Measurements from ENCODE around the gene EXT2.

Gene EXT2

DNA sequence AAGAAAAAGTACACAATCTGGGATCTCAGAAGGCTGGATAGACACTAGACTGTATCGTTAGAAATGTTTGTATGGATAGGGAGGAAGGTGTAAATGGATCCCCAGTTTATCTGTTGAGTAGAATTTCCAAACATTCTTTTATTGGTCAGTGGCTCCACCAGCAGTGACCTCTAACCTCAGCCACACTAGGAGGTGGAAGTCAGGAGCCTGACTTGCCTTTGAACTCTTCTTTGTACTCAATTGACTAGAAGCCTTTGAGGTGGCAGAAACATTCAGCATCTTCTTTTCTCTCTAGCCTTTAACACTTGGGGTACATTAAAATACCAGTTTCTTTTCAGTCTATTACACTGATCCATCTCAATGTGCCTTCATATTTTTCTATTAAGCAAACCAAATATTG lies 39.1 kb downstream of the EXT2 start:
- H3K4me3 ChIP-seq (ENCODE audit: low read depth in 1 of 2, low read length in 2 of 2) = no peak overlapping the region
- H3K4me1 ChIP-seq (ENCODE audit: control insufficient read depth in 1 of 2, insufficient read depth in 2 of 2, low read length in 2 of 2) = peaks cover 0 to 3% of the 10 kb centered on the region in 2 donors
- no peak overlapping the region for H3K27ac ChIP-seq (ENCODE audit: low read length)
- no peaks in the 10 kb centered on the region for H3K27me3 ChIP-seq (ENCODE audit: low read depth, low read length)
- no peaks in the 10 kb centered on the region for H3K9me3 ChIP-seq (ENCODE audit: control insufficient read depth in 1 of 2, low read length in 2 of 2)
- H3K36me3 ChIP-seq (ENCODE audit: control insufficient read depth in 1 of 2, insufficient read depth in 2 of 2, low read length in 2 of 2) = peaks cover 14 to 31% of the 10 kb centered on the region in 2 donors

DNA sequence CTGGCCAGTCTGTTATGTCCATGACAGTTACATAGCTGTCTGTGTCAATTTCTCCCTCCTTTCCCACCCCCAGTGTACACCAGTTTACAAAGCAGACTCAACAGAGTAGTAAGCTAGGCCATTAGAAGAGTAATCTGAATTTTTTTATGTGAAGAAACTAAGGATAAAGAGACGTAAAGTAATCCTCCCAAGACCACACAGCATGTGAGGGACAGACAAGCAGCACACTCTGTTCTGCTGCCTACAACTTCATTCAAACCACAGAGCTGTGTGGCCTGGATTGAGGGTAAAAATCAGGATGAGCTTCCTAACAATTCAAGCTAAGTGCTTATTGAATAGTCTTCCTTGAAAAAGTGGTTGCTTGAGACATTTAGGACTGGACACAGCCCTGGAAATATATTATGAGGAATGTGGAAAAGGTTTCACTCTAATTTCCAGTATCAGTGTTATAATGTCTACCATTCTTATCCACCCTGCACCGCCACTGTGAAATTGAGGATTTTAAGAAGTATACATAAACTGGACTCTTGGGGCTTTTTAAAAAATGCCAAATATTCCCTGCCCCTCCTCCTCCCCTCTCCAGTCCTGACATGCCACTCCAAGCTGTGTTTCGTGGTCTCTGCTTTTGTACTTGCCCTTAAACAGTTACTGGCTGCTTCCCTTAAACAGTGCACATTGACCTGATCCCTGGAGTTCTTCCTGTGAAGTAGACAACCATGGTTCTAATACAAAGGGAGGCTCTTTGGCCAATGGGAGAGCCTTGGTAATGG lies 40.9 kb downstream of the EXT2 start:
- Histone ChIP-seq H3K27me3 (ENCODE audit: low read depth, low read length) (no peaks in the 10 kb centered on the region), H3K9me3 (ENCODE audit: control insufficient read depth in 1 of 2, low read length in 2 of 2) (no peaks in the 10 kb centered on the region), H3K4me3 (ENCODE audit: low read depth in 1 of 2, low read length in 2 of 2) (no peak overlapping the region), H3K27ac (ENCODE audit: low read length) (no peak overlapping the region), H3K4me1 (ENCODE audit: control insufficient read depth in 1 of 2, insufficient read depth in 2 of 2, low read length in 2 of 2) (peaks cover 0 to 8% of the 10 kb centered on the region in 2 donors), H3K36me3 (ENCODE audit: control insufficient read depth in 1 of 2, insufficient read depth in 2 of 2, low read length in 2 of 2) (peaks cover 0 to 14% of the 10 kb centered on the region in 2 donors)

DNA sequence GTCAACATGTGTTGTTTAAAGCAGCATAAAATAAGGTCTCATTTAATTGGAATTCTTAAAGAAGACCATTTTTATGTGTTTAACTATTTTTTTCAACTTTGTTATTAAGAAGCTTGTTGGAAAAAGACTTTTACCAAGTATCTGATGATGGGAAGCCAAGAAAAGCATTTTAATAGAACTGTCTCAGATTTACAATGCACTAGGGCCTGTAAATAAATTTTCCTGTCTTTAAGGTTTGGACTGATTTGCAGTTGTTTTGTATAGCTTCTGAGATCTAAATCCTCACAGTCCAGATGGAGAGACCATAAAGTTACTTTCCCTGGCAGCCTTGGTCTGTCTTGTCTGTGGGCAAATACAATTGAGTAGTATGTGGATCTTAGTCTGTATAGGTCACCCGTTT lies 41.6 kb downstream of the EXT2 start:
- H3K9me3 ChIP-seq (ENCODE audit: control insufficient read depth in 1 of 2, low read length in 2 of 2) = no peaks in the 10 kb centered on the region
- no peak overlapping the region for H3K4me3 ChIP-seq (ENCODE audit: low read depth in 1 of 2, low read length in 2 of 2)
- no peaks in the 10 kb centered on the region for H3K27me3 ChIP-seq (ENCODE audit: low read depth, low read length)
- no peak overlapping the region for H3K27ac ChIP-seq (ENCODE audit: low read length)
- peaks cover 0 to 8% of the 10 kb centered on the region in 2 donors for H3K4me1 ChIP-seq (ENCODE audit: control insufficient read depth in 1 of 2, insufficient read depth in 2 of 2, low read length in 2 of 2)
- peaks cover 0 to 14% of the 10 kb centered on the region in 2 donors for H3K36me3 ChIP-seq (ENCODE audit: control insufficient read depth in 1 of 2, insufficient read depth in 2 of 2, low read length in 2 of 2)

DNA sequence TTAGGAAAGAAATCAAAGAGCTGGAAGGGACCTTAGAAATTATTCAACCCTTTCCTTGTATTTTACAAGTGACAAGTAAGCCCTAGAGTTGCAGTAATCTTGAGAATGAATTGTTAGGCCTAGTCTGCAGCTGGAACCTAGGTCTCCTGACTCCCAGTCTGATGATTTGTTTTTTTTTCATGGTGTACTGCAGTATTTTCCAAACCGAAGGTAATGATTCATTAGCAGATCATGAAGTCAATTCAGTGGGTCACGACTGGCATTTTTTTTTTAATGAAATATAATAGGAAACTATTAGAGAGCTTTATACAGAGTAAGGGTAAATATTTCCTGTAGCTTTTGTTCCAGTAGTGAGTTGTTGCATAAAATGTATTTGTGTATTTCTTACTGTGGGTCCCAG lies 42.8 kb downstream of the EXT2 start:
- Histone ChIP-seq H3K4me3 (ENCODE audit: low read depth in 1 of 2, low read length in 2 of 2) (no peak overlapping the region), H3K27me3 (ENCODE audit: low read depth, low read length) (no peaks in the 10 kb centered on the region), H3K9me3 (ENCODE audit: control insufficient read depth in 1 of 2, low read length in 2 of 2) (no peaks in the 10 kb centered on the region), H3K27ac (ENCODE audit: low read length) (no peak overlapping the region), H3K4me1 (ENCODE audit: control insufficient read depth in 1 of 2, insufficient read depth in 2 of 2, low read length in 2 of 2) (peaks cover 0 to 8% of the 10 kb centered on the region in 2 donors), H3K36me3 (ENCODE audit: control insufficient read depth in 1 of 2, insufficient read depth in 2 of 2, low read length in 2 of 2) (peaks cover 2 to 5% of the 10 kb centered on the region in 2 donors)

DNA sequence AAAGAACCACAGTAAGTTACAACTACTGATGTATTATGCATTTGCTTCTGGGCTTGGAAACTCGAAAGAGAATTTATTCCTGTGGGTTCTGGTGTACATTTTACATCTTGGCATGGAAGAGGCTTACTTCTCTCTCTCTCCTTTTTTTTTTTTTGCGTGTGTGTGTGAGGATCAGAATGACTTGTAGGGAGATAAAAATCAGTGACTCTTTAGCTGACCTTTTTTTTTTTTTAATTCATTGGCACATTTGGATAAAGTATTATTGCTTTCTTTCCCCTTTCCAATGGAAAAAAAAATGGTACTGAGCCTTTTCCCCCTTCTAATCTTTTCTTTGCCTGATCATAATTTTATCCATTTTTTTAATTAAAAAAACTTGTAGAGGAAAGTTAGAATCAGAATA lies 43.5 kb downstream of the EXT2 start:
- Histone ChIP-seq H3K27me3 (ENCODE audit: low read depth, low read length) (no peaks in the 10 kb centered on the region), H3K4me1 (ENCODE audit: control insufficient read depth in 1 of 2, insufficient read depth in 2 of 2, low read length in 2 of 2) (peaks cover 0 to 8% of the 10 kb centered on the region in 2 donors), H3K36me3 (ENCODE audit: control insufficient read depth in 1 of 2, insufficient read depth in 2 of 2, low read length in 2 of 2) (peaks cover 5 to 8% of the 10 kb centered on the region in 2 donors), H3K27ac (ENCODE audit: low read length) (no peak overlapping the region), H3K9me3 (ENCODE audit: control insufficient read depth in 1 of 2, low read length in 2 of 2) (no peaks in the 10 kb centered on the region), H3K4me3 (ENCODE audit: low read depth in 1 of 2, low read length in 2 of 2) (no peak overlapping the region)

DNA sequence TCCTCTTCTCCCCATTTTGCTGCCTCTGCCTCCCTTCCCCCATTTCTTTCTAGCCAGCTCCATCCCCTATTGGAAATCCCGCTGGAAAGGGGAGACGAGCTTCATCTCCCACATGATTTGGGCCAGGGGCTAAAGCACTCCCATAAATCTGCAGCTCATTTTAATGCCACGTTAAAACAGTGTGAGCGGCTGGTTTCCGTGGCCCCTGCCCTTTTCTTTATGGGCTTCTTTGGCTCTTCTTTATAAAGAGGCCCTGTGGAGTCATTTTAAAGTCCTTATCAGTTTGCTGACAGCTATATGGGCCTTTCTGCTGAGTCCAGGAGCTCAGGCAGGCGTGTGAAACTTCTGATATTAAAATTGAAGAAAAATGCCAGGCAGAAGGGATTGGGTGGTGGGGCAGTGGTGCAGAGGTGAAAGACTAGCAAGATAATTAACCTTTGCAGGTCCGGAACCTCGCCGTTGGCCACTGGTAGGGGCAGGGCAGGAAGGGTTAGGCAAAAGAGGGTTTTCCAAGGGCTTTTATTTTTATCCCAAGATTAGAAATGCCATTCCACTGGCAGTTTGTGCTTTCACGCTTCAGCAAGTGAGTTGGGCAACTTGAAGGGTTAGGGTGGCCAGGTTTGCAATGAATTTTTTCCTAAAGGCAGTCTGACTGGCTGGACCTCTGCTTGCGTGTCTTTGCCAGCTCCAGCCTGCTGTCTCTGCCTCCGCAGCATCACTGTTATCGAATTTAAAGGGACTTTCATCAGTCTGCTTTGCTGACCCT lies 44.3 kb downstream of the EXT2 start:
- Histone ChIP-seq H3K27me3 (ENCODE audit: low read depth, low read length) (no peaks in the 10 kb centered on the region), H3K27ac (ENCODE audit: low read length) (no peak overlapping the region), H3K4me3 (ENCODE audit: low read depth in 1 of 2, low read length in 2 of 2) (no peak overlapping the region), H3K9me3 (ENCODE audit: control insufficient read depth in 1 of 2, low read length in 2 of 2) (no peaks in the 10 kb centered on the region), H3K4me1 (ENCODE audit: control insufficient read depth in 1 of 2, insufficient read depth in 2 of 2, low read length in 2 of 2) (peaks cover 0 to 8% of the 10 kb centered on the region in 2 donors), H3K36me3 (ENCODE audit: control insufficient read depth in 1 of 2, insufficient read depth in 2 of 2, low read length in 2 of 2) (peaks cover 8 to 12% of the 10 kb centered on the region in 2 donors)

DNA sequence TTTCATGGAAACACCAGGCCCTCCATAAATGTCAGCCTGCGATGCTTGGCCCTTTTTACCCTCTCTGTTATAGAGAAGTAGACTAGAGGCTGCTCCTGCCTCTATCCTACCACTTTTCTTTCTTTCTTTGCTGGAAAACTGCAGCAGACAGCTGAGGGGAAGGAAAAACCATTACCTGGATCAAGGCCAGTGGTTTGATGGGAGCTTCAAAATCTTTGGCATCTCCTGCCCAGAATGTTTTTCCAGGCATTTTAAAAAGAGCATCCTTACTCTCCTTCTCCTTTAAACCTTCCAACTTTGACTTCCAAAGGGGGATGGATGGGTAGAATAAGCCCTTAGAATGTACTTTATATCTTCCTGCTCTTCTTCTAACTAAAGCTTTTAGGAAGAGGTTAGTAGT lies 44.9 kb downstream of the EXT2 start:
- Histone ChIP-seq H3K27ac (ENCODE audit: low read length) (no peak overlapping the region), H3K9me3 (ENCODE audit: control insufficient read depth in 1 of 2, low read length in 2 of 2) (no peaks in the 10 kb centered on the region), H3K27me3 (ENCODE audit: low read depth, low read length) (no peaks in the 10 kb centered on the region), H3K4me1 (ENCODE audit: control insufficient read depth in 1 of 2, insufficient read depth in 2 of 2, low read length in 2 of 2) (peaks cover 0 to 8% of the 10 kb centered on the region in 2 donors), H3K4me3 (ENCODE audit: low read depth in 1 of 2, low read length in 2 of 2) (no peak overlapping the region), H3K36me3 (ENCODE audit: control insufficient read depth in 1 of 2, insufficient read depth in 2 of 2, low read length in 2 of 2) (peaks cover 8 to 12% of the 10 kb centered on the region in 2 donors)

DNA sequence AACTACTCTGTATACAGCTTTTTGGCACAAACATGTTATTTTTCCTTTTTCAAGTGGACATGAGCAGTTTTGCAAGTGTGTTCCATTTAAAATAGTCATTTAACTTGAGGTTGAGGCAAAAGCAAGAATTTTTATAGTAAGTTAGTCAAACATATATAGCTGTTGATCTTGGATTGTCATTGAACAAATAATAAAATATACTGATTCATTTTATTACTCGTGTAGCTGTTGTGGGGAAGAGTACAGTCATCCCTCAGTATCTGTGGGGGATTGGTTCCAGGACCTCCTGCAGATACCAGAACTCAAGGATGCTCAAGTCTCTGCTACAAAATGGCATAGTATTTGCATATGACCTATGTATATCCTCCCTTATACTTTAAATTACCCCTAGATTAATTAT lies 45.3 kb downstream of the EXT2 start:
- Histone ChIP-seq H3K9me3 (ENCODE audit: control insufficient read depth in 1 of 2, low read length in 2 of 2) (no peaks in the 10 kb centered on the region), H3K4me3 (ENCODE audit: low read depth in 1 of 2, low read length in 2 of 2) (no peak overlapping the region), H3K27ac (ENCODE audit: low read length) (no peak overlapping the region), H3K36me3 (ENCODE audit: control insufficient read depth in 1 of 2, insufficient read depth in 2 of 2, low read length in 2 of 2) (peaks cover 8 to 14% of the 10 kb centered on the region in 2 donors), H3K4me1 (ENCODE audit: control insufficient read depth in 1 of 2, insufficient read depth in 2 of 2, low read length in 2 of 2) (peaks cover 0 to 8% of the 10 kb centered on the region in 2 donors), H3K27me3 (ENCODE audit: low read depth, low read length) (no peaks in the 10 kb centered on the region)

DNA sequence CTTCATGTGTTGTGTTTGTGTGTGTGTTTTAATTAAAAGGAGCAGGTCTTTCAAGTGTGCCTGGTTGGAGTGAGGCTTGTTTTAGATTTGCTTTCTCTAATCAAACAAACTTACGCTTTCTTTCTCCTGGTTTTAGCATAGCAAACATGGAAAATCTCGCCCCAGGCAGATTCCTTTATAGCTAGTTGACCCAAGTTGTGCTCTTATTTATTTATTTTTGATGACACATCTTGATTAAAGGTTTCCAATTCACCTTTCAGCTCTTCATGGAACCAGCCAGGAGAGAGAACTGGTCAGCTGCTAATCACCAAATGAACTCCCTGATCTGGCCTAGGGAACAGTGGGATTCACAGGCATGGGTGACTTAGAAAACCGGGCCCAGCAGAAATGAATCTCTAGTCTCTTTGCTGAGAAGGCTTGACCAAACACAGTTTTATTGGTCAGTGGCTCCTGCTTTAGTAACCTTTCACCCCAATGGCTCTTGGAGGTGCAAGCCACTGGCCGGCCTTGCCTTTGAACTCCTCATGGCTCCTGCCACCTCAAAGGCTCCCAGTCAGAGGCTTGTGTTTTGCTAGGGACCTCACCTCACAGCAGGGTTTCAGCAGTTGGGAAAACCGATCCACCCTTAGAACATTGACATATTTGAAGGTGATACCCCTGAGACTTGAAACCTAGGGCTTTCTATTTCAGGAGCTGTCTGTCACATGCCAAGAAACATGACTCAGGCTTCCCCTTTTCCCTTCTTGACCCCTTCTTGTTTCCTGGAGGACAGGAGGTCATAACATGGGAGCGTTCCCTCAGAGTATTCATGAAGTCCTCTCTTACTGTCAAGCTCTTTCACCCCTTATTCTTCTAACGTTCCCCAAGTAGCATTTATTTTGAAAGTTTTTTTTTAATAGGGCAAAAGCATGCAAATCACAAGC lies 48.8 kb downstream of the EXT2 start:
- H3K4me3 ChIP-seq (ENCODE audit: low read depth in 1 of 2, low read length in 2 of 2) = no peak overlapping the region
- no peak overlapping the region for H3K27ac ChIP-seq (ENCODE audit: low read length)

DNA sequence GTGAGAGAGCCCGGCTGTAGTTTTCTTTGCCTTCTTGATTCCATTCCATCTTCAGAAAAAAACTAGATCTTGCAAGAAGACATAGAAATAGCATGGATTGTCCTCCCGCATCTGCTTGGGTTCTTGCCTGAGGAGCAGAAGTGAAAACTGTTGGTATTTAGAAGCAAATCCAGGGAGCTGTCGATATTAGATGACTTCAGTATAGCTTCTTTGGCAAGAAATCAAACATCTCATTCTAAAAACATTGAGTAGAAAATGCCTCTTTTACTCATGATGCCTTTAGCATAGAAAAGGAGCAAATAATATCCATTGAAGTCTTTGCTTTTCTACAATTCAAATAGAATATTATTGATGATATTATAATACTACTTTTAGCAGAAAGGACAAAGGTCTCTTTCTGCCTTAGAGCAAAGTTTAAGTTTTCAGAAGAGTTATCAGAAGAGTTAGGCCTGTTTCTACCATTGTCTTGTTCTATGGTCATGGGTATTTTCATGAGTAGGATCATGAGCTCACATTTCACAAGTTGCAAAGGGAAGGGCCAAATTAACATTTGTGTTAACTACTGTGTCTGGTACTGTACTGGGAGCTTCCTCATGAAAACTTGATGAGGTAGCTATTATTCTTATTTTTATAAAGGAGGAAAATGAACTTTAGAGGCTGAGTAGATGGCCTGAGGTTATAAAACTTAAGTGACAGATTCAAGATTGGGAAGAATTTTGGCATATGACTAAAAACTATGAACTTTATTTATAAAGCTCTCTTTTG lies 49.7 kb downstream of the EXT2 start:
- Histone ChIP-seq H3K36me3 (ENCODE audit: control insufficient read depth in 1 of 2, insufficient read depth in 2 of 2, low read length in 2 of 2) (peaks cover 8 to 16% of the 10 kb centered on the region in 2 donors), H3K9me3 (ENCODE audit: control insufficient read depth in 1 of 2, low read length in 2 of 2) (no peaks in the 10 kb centered on the region), H3K4me1 (ENCODE audit: control insufficient read depth in 1 of 2, insufficient read depth in 2 of 2, low read length in 2 of 2) (no peaks in the 10 kb centered on the region)

More for the DNA sequence above, 48.8 kb downstream of the EXT2 start:
- H3K36me3 ChIP-seq (ENCODE audit: control insufficient read depth in 1 of 2, insufficient read depth in 2 of 2, low read length in 2 of 2) = peaks cover 8 to 16% of the 10 kb centered on the region in 2 donors
- H3K9me3 ChIP-seq (ENCODE audit: control insufficient read depth in 1 of 2, low read length in 2 of 2) = no peaks in the 10 kb centered on the region
- H3K4me1 ChIP-seq (ENCODE audit: control insufficient read depth in 1 of 2, insufficient read depth in 2 of 2, low read length in 2 of 2) = peaks cover 0 to 8% of the 10 kb centered on the region in 2 donors
- H3K27me3 ChIP-seq (ENCODE audit: low read depth, low read length) = no peaks in the 10 kb centered on the region

More for the DNA sequence above, 49.7 kb downstream of the EXT2 start:
- Histone ChIP-seq H3K27ac (ENCODE audit: low read length) (no peak overlapping the region), H3K4me3 (ENCODE audit: low read depth in 1 of 2, low read length in 2 of 2) (no peak overlapping the region), H3K27me3 (ENCODE audit: low read depth, low read length) (no peaks in the 10 kb centered on the region)

Measured in muscle layer of duodenum (tissue), 2 donors.